GM21619 (cell line): Measurements from ENCODE around the gene FMC1.

Source experiments
- ATAC-seq: cut with Tn5 transposase; IDR thresholded peaks from one replicate; pipeline ENCODE4 v1.9.1; 2021; ENCODE audit not compliant: unreplicated experiment

FMC1 gene

DNA sequence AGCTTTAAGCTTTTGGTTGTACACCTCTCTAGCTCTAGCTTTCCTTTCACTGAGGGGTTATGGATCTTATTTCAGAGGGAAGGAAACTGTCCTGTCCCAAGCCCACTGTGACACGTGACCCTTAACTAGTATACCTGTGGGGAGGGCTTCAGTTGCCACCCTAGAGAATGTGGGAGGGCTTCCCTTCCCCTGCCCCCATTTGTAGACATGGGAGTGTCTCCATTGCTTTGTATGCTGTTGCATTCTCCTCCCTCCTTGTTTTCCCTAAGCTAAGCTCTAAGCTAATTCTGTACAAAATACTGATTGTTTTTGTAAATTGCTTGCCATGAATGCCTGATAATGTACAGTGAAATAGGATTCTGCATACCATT is 29.8 kb downstream of the FMC1 start:
- ATAC-seq: no peak

- ATAC-seq: no peak
These were observed 33.1 kb downstream of the FMC1 start for GRCh38 chr7:139374246-139374645.

- no peak for ATAC-seq
These were observed 41.3 kb downstream of the FMC1 start for GRCh38 chr7:139382439-139382838.

DNA sequence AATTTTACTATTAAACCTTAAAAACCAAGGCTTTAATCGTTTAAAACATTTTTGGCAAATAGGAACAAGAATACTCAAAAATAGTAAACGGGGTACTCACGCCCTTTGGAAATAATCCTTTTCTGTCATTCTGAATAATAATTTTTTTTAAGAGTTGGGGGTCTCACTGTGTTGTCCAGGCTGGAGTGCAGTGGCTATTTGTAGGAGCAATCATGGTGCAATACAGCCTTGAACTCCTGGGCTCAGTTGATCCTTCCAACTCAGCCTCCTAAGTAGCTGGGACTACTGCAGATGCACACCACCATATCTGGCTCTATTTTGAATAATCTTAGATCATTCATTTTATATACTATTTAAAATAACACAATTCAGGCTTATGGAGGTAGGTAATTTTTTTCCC is 43.5 kb downstream of the FMC1 start:
- no peak for ATAC-seq

GRCh38 chr7:139387594-139387993 is 46.5 kb downstream of the FMC1 start:
- ATAC-seq: no peak

DNA sequence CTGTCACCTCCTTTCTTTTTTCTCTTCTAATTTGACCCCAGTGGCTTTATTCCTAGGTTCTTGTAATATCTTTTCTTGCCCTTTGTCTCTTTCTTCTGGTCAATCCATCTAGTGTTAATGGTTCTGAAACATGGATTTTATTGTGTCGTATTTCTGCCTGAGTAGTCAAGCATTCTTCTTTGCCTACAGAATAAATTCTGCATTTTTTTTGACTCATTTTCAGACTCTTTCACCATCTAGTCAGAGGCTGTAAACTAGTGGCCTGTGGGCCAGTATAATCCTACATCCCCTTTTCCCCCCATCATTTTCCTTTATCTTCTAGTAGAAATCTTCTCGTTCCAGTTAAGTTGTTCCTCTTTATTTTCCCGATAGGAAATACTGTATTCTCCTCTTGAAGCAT is 48.0 kb downstream of the FMC1 start:
- no peak for ATAC-seq

- no peak for ATAC-seq
These were observed 48.6 kb downstream of the FMC1 start for GRCh38 chr7:139389774-139390173.

- ATAC-seq: no peak
These were observed 52.6 kb downstream of the FMC1 start for GRCh38 chr7:139393621-139394211.

GRCh38 chr7:139394540-139394939 is 53.4 kb downstream of the FMC1 start:
- no peak for ATAC-seq
